ENCODE results near the gene DACH1.

The DACH1 gene

DNA sequence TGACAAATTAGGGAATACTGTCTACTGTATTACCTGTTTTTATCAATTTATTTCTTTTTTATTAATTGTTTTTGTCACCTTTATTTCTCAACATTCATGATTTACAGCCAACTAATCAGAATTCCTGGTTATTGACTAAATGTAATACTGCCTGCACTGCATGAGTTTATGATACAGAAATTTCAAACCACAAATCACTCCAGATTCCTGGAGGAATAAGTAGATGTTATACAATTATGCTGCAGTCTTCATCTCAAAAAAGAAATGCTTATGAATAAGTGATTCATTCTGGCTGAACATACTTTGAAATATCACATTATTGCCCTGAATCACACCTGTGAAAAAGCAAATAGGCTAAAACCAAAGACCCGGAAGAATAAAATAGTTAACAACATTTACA, 249.7 kb downstream of the DACH1 start:
- DNase-seq, result no peak

DNA sequence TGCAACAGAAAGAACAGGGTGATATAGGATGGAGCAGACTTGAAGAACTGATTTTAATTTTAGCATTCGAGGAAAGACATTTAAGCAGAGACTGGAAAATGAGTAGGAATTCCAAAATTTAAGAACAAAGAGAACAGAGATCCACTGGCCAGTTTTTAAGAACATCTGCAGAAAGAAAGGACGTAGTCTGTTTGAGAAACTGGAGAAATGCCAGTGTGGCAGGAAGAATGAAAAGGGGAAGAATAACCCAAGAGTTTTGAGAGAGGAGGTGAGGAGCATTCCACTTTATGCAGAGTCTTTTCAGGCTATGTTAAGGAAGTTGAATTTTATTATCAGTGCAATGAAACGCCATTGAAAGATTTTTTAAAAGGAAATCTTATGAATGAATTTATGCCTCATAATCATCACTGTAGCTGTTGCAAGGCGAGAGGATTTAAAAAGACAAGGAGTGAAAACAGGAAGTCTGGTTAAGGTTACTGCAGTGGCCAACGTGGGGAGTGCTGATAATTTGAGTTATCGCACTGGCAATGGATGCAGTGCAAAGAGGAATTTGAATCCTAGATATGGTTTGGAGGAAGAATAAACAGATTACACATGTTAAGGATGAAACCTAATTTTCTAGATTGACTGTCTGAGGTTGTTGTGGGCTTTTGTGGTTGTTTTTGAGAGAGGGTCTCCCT, 253.8 kb downstream of the DACH1 start:
- no peak for DNase-seq

DNA sequence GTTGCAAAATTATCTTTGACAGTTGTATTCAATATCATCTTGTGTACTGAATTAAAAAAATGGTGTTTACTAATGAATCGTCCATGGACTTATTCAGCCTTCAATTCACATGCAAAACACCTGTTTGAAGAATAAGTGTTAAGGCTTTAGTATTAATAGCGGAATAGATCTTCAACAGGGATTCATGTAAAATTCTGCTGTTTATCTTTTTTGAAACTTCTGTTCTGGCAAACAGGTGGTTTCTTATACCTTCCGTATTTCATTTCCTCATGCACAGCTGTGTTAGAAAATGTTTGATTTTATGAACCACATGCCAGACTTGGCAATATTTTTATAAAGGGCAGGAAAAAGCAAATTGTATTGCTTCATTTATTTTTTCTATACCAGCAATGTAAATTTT, 255.7 kb downstream of the DACH1 start:
- DNase-seq, result no peak

- no peak for DNase-seq
These were observed 256.1 kb downstream of the DACH1 start for GRCh38 chr13:71610876-71611275.

- DNase-seq, result no peak
These were observed 257.7 kb downstream of the DACH1 start for GRCh38 chr13:71609271-71609670.

- DNase-seq, result no peak
These were observed 259.4 kb downstream of the DACH1 start for GRCh38 chr13:71607575-71607974.

DNA sequence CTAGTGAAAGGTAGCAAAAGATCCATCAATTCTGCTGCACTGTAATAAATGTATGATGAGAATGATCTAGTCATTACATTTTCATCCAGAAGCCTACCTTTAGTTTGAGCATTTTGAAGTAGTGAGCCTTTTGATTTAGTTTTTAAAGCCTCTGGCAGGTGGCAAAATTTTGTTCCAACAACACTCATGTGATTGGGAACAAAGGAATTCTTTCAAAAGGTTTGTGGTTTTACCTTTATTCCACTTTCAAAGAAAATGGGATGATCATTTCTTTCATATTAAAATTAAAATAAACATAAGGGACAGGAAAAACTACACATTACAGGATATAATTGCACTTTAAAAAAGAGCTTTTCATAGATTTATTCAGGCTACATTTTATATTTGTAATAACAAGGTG, 260.2 kb downstream of the DACH1 start:
- DNase-seq, result no peak

GRCh38 chr13:71605744-71606143, 261.3 kb downstream of the DACH1 start:
- no peak for DNase-seq

DNA sequence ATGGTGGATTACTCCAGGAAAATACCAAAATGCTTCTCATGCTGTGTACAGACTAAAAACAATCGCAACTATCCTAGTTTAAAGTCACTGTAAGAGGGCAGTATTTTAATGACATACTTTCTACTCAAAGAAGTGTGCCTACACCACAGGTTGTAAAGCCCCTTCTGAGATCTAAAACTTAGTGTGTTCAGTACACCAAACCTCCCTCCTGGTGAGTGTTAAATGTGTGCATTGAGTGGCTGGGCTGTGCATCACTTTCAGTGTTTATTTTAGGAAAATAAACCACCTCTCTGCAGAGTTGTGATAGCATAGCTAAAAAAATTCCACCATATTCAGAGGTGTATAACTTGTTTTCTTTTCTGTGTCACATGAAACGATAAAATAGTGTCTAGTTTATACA, 263.7 kb downstream of the DACH1 start:
- no peak for DNase-seq

DNA sequence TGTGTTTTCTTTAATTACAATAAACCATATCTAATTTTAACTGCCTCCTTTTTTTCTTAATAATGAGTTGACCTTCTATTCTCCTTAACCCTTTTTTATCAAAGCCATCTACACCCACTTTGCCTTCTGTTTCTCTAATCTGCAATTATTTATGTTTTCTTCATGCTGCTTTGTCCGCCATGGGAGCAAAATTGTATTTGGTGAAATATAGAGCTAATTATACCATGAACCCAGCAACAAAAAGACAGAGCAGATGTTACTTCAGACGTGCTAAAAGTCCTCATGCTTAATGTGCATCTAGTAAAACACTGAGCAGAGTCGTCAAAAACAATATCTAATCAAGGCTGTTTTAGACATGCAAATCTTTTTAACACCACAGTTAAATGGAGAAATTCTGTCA, 264.7 kb downstream of the DACH1 start:
- no peak for DNase-seq

GRCh38 chr13:71597150-71597549, 269.9 kb downstream of the DACH1 start:
- DNase-seq, result no peak

DNA sequence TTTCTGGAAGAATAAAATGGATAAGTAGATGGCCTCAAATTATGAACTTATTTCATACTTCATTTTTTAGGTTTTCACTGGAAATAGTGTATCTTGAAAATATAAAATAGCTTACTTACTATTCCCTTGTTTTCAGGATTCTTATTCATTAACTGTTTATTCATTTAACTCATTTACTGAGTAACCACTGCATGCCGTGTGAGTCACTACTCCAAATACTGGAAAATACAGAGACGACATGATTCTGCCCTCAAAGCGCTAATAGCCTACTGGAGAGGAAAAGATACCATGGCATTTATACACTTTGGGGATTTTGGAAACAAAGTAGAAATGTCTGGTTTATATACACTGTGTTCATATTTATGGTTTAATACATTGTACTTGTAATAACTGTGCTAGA, 270.9 kb downstream of the DACH1 start:
- no peak for DNase-seq

DNA sequence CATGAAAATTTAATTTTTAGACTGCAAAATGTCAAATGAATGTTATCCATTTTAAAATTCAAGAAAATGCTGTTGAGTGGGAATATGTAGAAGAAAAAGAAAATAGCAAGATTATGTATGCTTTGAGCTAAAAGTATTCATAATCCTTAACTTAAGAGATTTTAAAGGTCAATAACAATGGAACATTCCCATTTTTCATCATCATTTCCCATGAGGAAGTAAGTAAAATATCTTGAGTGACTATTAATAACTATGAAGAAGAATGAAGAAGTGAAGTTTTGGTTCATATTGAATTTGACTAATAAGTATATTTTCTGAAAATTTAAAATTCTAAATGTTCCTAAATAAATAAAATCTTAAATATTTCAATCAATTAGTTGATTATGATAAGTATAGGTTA, 273.4 kb downstream of the DACH1 start:
- DNase-seq, result no peak

GRCh38 chr13:71591374-71591773, 275.6 kb downstream of the DACH1 start:
- DNase-seq, result no peak

DNA sequence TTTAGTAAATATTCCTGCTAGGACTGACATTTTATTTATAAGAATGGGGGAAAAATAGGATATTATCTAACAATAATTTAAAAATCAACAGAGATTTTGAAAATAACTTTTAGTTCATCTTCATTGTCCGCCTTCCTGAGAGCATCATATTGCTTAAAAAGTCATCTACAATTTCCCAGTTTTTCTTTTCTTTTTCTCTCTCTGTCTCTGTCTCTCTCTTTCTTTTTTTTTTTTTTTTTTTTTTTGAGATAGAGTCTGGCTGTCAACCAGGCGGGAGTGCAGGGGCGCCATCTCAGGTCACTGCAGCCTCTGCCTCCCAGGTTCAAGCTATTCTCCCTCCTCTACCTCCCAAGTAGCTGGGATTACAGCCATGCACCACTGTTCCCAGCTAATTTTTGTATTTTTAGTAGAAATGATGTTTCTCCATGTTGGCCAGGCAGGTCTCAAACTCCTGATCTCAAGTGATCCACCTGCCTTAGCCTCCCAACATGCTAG, 276.3 kb downstream of the DACH1 start:
- DNase-seq, result no peak

DNA sequence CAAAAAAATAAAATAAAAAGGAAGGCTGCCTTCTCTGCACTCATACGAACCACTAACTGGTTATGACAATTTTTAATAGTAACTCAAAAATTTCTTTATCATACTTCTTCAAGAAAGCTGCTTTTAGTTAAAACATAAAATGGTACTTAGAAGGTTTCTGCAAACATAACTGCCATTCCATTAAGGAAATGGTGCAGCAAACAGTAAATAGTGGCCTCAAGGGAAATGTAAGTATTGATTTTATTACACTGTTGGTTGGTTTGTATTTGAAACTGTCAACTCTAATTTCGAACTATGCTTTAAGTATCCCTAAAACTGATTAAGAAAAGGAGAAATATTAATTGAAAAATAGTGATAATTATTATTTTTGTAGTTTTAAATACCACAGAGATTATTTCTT, 278.0 kb downstream of the DACH1 start:
- DNase-seq, result no peak

DNA sequence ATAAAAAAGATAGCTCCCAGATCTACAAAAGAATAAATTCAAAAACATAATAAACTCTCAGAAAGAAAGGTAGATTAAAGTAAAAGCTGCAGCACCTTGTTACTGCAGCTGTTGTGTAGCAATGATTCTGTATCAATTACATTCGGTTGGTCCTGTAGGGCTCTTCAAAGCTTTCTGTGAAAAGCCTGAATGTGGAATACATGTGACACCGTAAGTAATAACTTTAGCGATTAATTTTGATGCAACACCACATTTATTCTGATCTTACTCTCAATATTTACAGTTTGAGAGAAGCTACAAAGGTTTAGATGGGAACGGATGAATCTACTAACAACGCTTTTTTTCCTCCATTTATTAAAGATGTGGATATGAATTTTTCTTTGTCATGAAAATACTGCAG, 279.2 kb downstream of the DACH1 start:
- no peak for DNase-seq

- no peak for DNase-seq
These were observed 279.8 kb downstream of the DACH1 start for GRCh38 chr13:71587193-71587592.

DNA sequence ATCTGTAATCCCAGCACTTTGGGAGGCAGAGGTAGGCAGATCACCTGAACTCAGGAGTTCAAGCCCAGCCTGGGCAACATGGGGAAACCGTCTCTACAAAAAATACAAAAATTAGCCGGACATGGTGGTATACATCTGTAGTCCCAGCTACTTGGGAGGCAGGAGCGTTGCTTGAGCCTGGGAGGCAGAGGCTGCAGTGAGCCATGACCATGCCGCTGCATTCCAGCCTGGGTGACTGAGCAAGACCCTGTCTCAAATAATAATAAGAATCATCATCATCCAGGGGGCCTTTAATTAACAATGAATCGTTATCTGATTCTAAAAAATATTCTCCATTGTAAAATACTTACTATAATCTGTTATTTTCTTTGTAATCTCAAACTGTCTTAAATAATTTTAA, 283.4 kb downstream of the DACH1 start:
- no peak for DNase-seq

- DNase-seq, result no peak
These were observed 286.4 kb downstream of the DACH1 start for GRCh38 chr13:71580614-71581013.

DNA sequence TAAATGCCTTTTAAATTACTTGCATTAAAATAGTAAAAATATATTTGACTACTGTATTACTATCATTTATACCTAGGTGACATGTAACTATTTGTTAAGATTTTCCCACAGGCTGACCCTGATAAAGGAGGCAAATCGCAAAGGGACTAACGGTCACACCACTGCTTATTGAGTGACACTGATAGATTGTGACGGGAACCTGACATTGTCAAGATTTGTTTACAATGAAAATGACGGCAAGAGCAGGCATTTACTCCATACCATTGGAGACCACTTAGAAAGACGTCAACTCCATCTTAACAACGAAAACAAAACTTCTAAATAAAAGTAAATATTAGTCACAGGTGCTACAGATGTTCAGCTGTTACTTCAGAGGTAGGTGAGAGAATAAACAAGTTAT, 289.0 kb downstream of the DACH1 start:
- DNase-seq, result no peak

- DNase-seq, result no peak
These were observed 289.9 kb downstream of the DACH1 start for GRCh38 chr13:71577127-71577526.

DNA sequence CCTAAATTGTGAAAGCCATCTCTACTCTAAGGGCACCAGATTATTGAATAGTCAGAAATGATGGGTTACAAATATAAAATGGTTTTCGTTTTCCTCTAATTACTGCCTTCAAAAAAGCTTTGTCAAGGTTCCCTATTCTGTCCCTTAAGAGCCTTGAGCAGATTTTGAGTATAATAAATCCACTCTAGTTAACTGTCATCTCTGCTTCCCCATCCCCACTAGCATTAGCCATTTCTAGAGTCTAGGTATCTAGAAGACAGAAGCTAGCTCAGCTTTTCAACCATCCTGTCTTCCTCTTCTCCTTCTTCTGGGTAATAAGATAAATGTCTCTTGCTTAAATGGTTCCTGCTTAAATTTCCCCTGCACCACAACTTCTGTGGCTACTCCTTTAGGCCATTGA, 290.4 kb downstream of the DACH1 start:
- DNase-seq, result no peak

GRCh38 chr13:71546881-71547280, 320.1 kb downstream of the DACH1 start:
- DNase-seq, result no peak

DNA sequence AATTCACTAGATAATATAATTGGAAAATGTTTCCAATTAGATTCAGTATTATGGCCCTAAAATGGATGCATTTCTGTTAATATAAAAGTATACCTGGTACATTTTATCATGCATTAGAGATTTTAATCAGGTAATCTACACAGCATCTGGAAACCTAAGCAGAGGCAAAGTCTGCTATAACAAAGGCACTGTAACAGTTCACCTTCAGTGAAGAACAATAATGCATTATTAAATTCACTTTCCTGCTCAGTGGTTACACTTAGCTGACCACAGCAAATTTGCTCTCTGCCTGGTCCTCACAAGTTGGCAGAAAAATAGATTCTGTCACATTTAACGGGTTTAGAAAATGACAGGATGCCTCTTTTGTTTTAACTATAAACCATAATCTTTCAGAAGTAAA, 326.9 kb downstream of the DACH1 start:
- no peak for DNase-seq

GRCh38 chr13:71536201-71536600, 330.8 kb downstream of the DACH1 start:
- no peak for DNase-seq
